Prostate gland (tissue), 2 donors: ENCODE measurements around the gene SYNPR. TPM values are rescaled to one million over a fixed set of nuclear protein-coding genes. Genes with fewer than 3 reads are reported as not detected.

ENCODE experiments used
- DNase-seq: peaks from one replicate; pipeline ENCODE4 v3.0.0-alpha.2; 2019; ENCODE audit warnings: low spot score
- H3K27ac ChIP-seq, 2 donors: fragments of 200-600 bp; sonication (generic); 2 replicates each; pipeline ENCODE4 v1.5.1; 2017 to 2019
- H3K27me3 ChIP-seq: fragments of 200-600 bp; sonication (generic); replicated peaks from 2 replicates; pipeline ENCODE4 v1.5.1; 2019; ENCODE audit not compliant: insufficient read depth
- H3K36me3 ChIP-seq, 2 donors: fragments of 200-600 bp; sonication (generic); 1 replicate in 1 of 2; 2 replicates in 1 of 2; pipeline versions ENCODE4 v1.5.1 to v1.8.1; 2017 to 2019
- H3K4me1 ChIP-seq: fragments of 200-600 bp; sonication (generic); replicated peaks from 2 replicates; pipeline ENCODE4 v1.5.1; 2019
- H3K4me3 ChIP-seq, 2 donors: fragments of 200-600 bp; sonication (generic); 2 replicates each; pipeline ENCODE4 v1.5.1; 2017 to 2019
- H3K9me3 ChIP-seq: fragments of 200-600 bp; sonication (generic); 2 replicates; pipeline ENCODE4 v1.5.1; 2017
- CTCF ChIP-seq, 4 experiments: fragments of 200-600 bp in 2 of 4; fragments of 450-650 bp in 2 of 4; sonication (generic) in 2 of 4; IDR thresholded peaks; 1 replicate in 3 of 4; 2 replicates in 1 of 4; pipeline ENCODE4 v1.5.1; 2016 to 2019; ENCODE audit warnings: antibody characterized with exemption in 4 of 4, mild to moderate bottlenecking in 2 of 4, moderate library complexity in 2 of 4
- POLR2A ChIP-seq: fragments of 450-650 bp; IDR thresholded peaks from one replicate; pipeline ENCODE4 v1.6.1; 2016; ENCODE audit warnings: antibody characterized with exemption, mild to moderate bottlenecking
- POLR2AphosphoS5 ChIP-seq: sonication (generic); formaldehyde crosslinking; IDR thresholded peaks from one replicate; pipeline ENCODE4 v1.6.1; 2017; ENCODE audit warnings: antibody characterized with exemption
- WGBS: methylation state at CpG from one replicate; pipeline ENCODE4 v1.1.5; 2018; 5-methylcytosine and 5-hydroxymethylcytosine counted together
- intact Hi-C: fragments of 100-400 bp; cut with DNase I; formaldehyde crosslinking; loops from one replicate; pipeline ENCODE4 v1.14.2; 2022
- total RNA-seq, 2 donors: library from RNA; depleted of rRNA; stranded (reverse); fragments of >200 nt; gene quantifications; one replicate each; pipeline ENCODE4 v1.1.0, GENCODE V29; 2016

SYNPR gene
- total RNA-seq, 2 donors from 2014 or later, result not detected

- WGBS, result 89% methylated on average over 4 of the region's 4 CpGs
- DNase-seq, result no peak
- intact Hi-C loops, result no loop called here
- no peak for TF ChIP-seq CTCF (IDR thresholded peaks at IDR 0.05)
- no peaks in the 10 kb centered on the region for H3K4me1 ChIP-seq
- H3K27ac ChIP-seq, result no peak overlapping the region
- H3K36me3 ChIP-seq, result no peaks in the 10 kb centered on the region
- no peak overlapping the region for H3K4me3 ChIP-seq
- no peaks in the 10 kb centered on the region for H3K27me3 ChIP-seq
- no peaks in the 10 kb centered on the region for H3K9me3 ChIP-seq
These were observed 18.1 kb downstream of the SYNPR start for GRCh38 chr3:63296249-63296648.

- no peaks in the 10 kb centered on the region for H3K36me3 ChIP-seq
- DNase-seq, result no peak
- 32% methylated on average over 1 of the region's 1 CpG for WGBS
These were observed 25.1 kb downstream of the SYNPR start for GRCh38 chr3:63303238-63303637.

GRCh38 chr3:63304421-63304820, 26.3 kb downstream of the SYNPR start:
- TF ChIP-seq POLR2AphosphoS5 (no peak), POLR2A (no peak), CTCF (IDR thresholded peaks at IDR 0.05) (no peak)
- H3K27me3 ChIP-seq, result no peaks in the 10 kb centered on the region
- H3K27ac ChIP-seq, result no peak overlapping the region

More at GRCh38 chr3:63303238-63303637, 25.1 kb downstream of the SYNPR start:
- no peak overlapping the region for H3K27ac ChIP-seq
- H3K27me3 ChIP-seq, result no peaks in the 10 kb centered on the region
- TF ChIP-seq CTCF (IDR thresholded peaks at IDR 0.05), result no peak
- no peak for TF ChIP-seq POLR2AphosphoS5
- TF ChIP-seq POLR2A, result no peak
- no peaks in the 10 kb centered on the region for H3K9me3 ChIP-seq
- H3K4me1 ChIP-seq, result no peaks in the 10 kb centered on the region
- intact Hi-C loops, result no loop called here
- no peak overlapping the region for H3K4me3 ChIP-seq

GRCh38 chr3:63308072-63308471, 30.0 kb downstream of the SYNPR start:
- Histone ChIP-seq H3K9me3 (no peaks in the 10 kb centered on the region), H3K4me1 (no peaks in the 10 kb centered on the region), H3K27me3 (no peaks in the 10 kb centered on the region), H3K4me3 (no peak overlapping the region), H3K36me3 (no peaks in the 10 kb centered on the region), H3K27ac (no peak overlapping the region)
- WGBS, result 75% methylated on average over 3 of the region's 3 CpGs
- intact Hi-C loops, result no loop called here
- no peak for DNase-seq
- TF ChIP-seq CTCF (IDR thresholded peaks at IDR 0.05), result no peak
- no peak for TF ChIP-seq POLR2AphosphoS5
- TF ChIP-seq POLR2A, result no peak

More at GRCh38 chr3:63304421-63304820, 26.3 kb downstream of the SYNPR start:
- H3K36me3 ChIP-seq, result no peaks in the 10 kb centered on the region
- no peaks in the 10 kb centered on the region for H3K4me1 ChIP-seq
- intact Hi-C loops, result no loop called here
- DNase-seq, result no peak
- no peak overlapping the region for H3K4me3 ChIP-seq
- no peaks in the 10 kb centered on the region for H3K9me3 ChIP-seq

- no peak for TF ChIP-seq POLR2AphosphoS5
- TF ChIP-seq CTCF (IDR thresholded peaks at IDR 0.05), result no peak
- TF ChIP-seq POLR2A, result no peak
- 23% methylated on average over 2 of the region's 2 CpGs for WGBS
- intact Hi-C loops, result no loop called here
These were observed 31.7 kb downstream of the SYNPR start for GRCh38 chr3:63309768-63310167.

More at GRCh38 chr3:63309768-63310167, 31.7 kb downstream of the SYNPR start:
- no peaks in the 10 kb centered on the region for H3K9me3 ChIP-seq
- no peak for DNase-seq
- H3K27me3 ChIP-seq, result no peaks in the 10 kb centered on the region
- H3K4me3 ChIP-seq, result no peak overlapping the region
- no peaks in the 10 kb centered on the region for H3K4me1 ChIP-seq
- no peaks in the 10 kb centered on the region for H3K36me3 ChIP-seq
- no peak overlapping the region for H3K27ac ChIP-seq
